H9 (cell line): ENCODE data around the gene GABRB1. TPM values are rescaled to one million over a fixed set of nuclear protein-coding genes. Genes with fewer than 3 reads are reported as not detected.

ENCODE experiments used
- DNase-seq: peaks from one replicate; pipeline ENCODE4 v3.0.0-alpha.2; 2017
- H2AFZ ChIP-seq: one replicate; pipeline ENCODE4 v1.6.1; 2013; ENCODE audit warnings: mild to moderate bottlenecking, low read length, control low read depth, moderate library complexity
- H2AK5ac ChIP-seq: 2 replicates; pipeline ENCODE4 v1.6.1; 2013; ENCODE audit warnings: low read length, control low read depth, mixed read lengths; ENCODE audit not compliant: insufficient read length
- H2BK120ac ChIP-seq: one replicate; pipeline ENCODE4 v1.6.1; 2013; ENCODE audit warnings: low read depth, mild to moderate bottlenecking, low read length, control low read depth, inconsistent platforms; ENCODE audit not compliant: poor library complexity, severe bottlenecking
- H2BK12ac ChIP-seq: 2 replicates; pipeline ENCODE4 v1.6.1; 2013; ENCODE audit warnings: low read length, control low read depth, mixed read lengths, low read depth; ENCODE audit not compliant: insufficient read length
- H2BK15ac ChIP-seq: 2 replicates; pipeline ENCODE4 v1.6.1; 2013; ENCODE audit warnings: low read depth, low read length, control low read depth
- H2BK20ac ChIP-seq: one replicate; pipeline ENCODE4 v1.6.1; 2013; ENCODE audit warnings: low read depth, mild to moderate bottlenecking, low read length, control low read depth, inconsistent platforms; ENCODE audit not compliant: poor library complexity, severe bottlenecking
- H2BK5ac ChIP-seq: 2 replicates; pipeline ENCODE4 v1.6.1; 2013; ENCODE audit warnings: low read length, control low read depth, mixed read lengths; ENCODE audit not compliant: insufficient read length
- H3K14ac ChIP-seq: 2 replicates; pipeline ENCODE4 v1.6.1; 2013; ENCODE audit warnings: low read length, control low read depth; ENCODE audit not compliant: insufficient read depth
- H3K18ac ChIP-seq: 2 replicates; pipeline ENCODE4 v1.6.1; 2013; ENCODE audit warnings: low read depth, mild to moderate bottlenecking, mixed read lengths, low read length, control low read depth; ENCODE audit not compliant: insufficient read length
- H3K23ac ChIP-seq: 2 replicates; pipeline ENCODE4 v1.6.1; 2013; ENCODE audit warnings: low read length, control low read depth, mixed read lengths, low read depth; ENCODE audit not compliant: insufficient read length
- H3K23me2 ChIP-seq: 2 replicates; pipeline ENCODE4 v1.6.1; 2013; ENCODE audit warnings: low read depth, mild to moderate bottlenecking, mixed read lengths, low read length, control low read depth; ENCODE audit not compliant: insufficient read length, poor library complexity, severe bottlenecking
- H3K27ac ChIP-seq: 2 replicates; pipeline ENCODE4 v1.5.1; 2013; ENCODE audit warnings: low read length, control low read depth, mixed read lengths, low read depth; ENCODE audit not compliant: insufficient read length
- H3K27me3 ChIP-seq: 2 replicates; pipeline ENCODE4 v1.6.1; 2013; ENCODE audit warnings: low read length, control low read depth, inconsistent platforms; ENCODE audit not compliant: insufficient read depth
- H3K4ac ChIP-seq: 2 replicates; pipeline ENCODE4 v1.6.1; 2013; ENCODE audit warnings: low read depth, mild to moderate bottlenecking, control low read depth, inconsistent platforms, low read length, moderate library complexity
- H3K4me1 ChIP-seq: 2 replicates; pipeline ENCODE4 v1.6.1; 2013; ENCODE audit warnings: low read length, control low read depth, inconsistent platforms; ENCODE audit not compliant: insufficient read depth
- H3K4me2 ChIP-seq: 2 replicates; pipeline ENCODE4 v1.6.1; 2013; ENCODE audit warnings: low read length, control low read depth, mixed read lengths; ENCODE audit not compliant: insufficient read length, insufficient read depth
- H3K56ac ChIP-seq: 2 replicates; pipeline ENCODE4 v1.6.1; 2013; ENCODE audit warnings: low read depth, mild to moderate bottlenecking, mixed read lengths, low read length, control low read depth; ENCODE audit not compliant: insufficient read length
- H3K79me1 ChIP-seq: 2 replicates; pipeline ENCODE4 v1.6.1; 2013; ENCODE audit warnings: low read depth, mild to moderate bottlenecking, moderate library complexity, low read length, control low read depth, inconsistent platforms; ENCODE audit not compliant: insufficient read depth, poor library complexity, severe bottlenecking
- H3K79me2 ChIP-seq: 2 replicates; pipeline ENCODE4 v1.6.1; 2013; ENCODE audit warnings: low read length, control low read depth, inconsistent platforms; ENCODE audit not compliant: insufficient read depth
- H3K9ac ChIP-seq: 2 replicates; pipeline ENCODE4 v1.6.1; 2013; ENCODE audit warnings: low read length, control low read depth, mixed read lengths; ENCODE audit not compliant: insufficient read length; ENCODE audit errors: extremely low read depth
- H3K9me3 ChIP-seq: one replicate; pipeline ENCODE4 v1.6.1; 2013; ENCODE audit warnings: low read depth, low read length, inconsistent platforms; ENCODE audit not compliant: control insufficient read depth
- H3T11ph ChIP-seq: one replicate; pipeline ENCODE4 v1.6.1; 2013; ENCODE audit warnings: mild to moderate bottlenecking, low read length, control low read depth, inconsistent platforms
- H4K20me1 ChIP-seq: one replicate; pipeline ENCODE4 v1.6.1; 2013; ENCODE audit not compliant: control insufficient read depth, insufficient read length, insufficient read depth
- H4K5ac ChIP-seq: 2 replicates; pipeline ENCODE4 v1.6.1; 2013; ENCODE audit warnings: low read depth, mild to moderate bottlenecking, mixed read lengths, low read length, control low read depth; ENCODE audit not compliant: insufficient read length
- H4K8ac ChIP-seq: replicated peaks from 2 replicates; pipeline ENCODE4 v1.6.1; 2013; ENCODE audit warnings: low read length, control low read depth, mixed read lengths, low read depth; ENCODE audit not compliant: insufficient read length
- H4K91ac ChIP-seq: 2 replicates; pipeline ENCODE4 v1.6.1; 2013; ENCODE audit warnings: low read depth, mild to moderate bottlenecking, moderate library complexity, mixed read lengths, low read length, control low read depth; ENCODE audit not compliant: insufficient read length
- H3K27ac Mint-ChIP-seq, 3 experiments: 2 replicates in 2 of 3; 3 replicates in 1 of 3; pipeline ENCODE4 v1.8.0; 2020 to 2021; ENCODE audit warnings: mixed read lengths in 3 of 3, mild to moderate bottlenecking in 1 of 3, moderate library complexity in 1 of 3
- H3K27me3 Mint-ChIP-seq: 2 replicates; pipeline ENCODE4 v1.8.0; 2021; ENCODE audit warnings: low read depth, mild to moderate bottlenecking, moderate library complexity, mixed read lengths
- H3K36me3 Mint-ChIP-seq, 3 experiments: 2 replicates in 2 of 3; 3 replicates in 1 of 3; pipeline ENCODE4 v1.8.0; 2020 to 2021; ENCODE audit warnings: low read depth in 3 of 3, mixed read lengths in 3 of 3; ENCODE audit not compliant: insufficient read depth in 1 of 3
- H3K4me1 Mint-ChIP-seq, 2 experiments: 2 replicates each; pipeline ENCODE4 v1.8.0; 2020; ENCODE audit warnings: mixed read lengths in 2 of 2
- H3K4me3 Mint-ChIP-seq, 2 experiments: 2 replicates in 1 of 2; 3 replicates in 1 of 2; pipeline ENCODE4 v1.8.0; 2020 to 2021; ENCODE audit warnings: mild to moderate bottlenecking in 2 of 2, mixed read lengths in 2 of 2, moderate library complexity in 1 of 2
- H3K9me3 Mint-ChIP-seq, 2 experiments: 2 replicates in 1 of 2; 3 replicates in 1 of 2; pipeline ENCODE4 v1.8.0; 2020; ENCODE audit warnings: mild to moderate bottlenecking in 2 of 2, mixed read lengths in 2 of 2, moderate library complexity in 1 of 2
- total RNA-seq: library from RNA; stranded (reverse); gene quantifications from 2 replicates; pipeline ENCODE4 v1.2.1, GENCODE V29; 2021
- TF ChIP-seq, protein P1 (sequence below): fragments of 200-600 bp; sonication (generic); conservative IDR thresholded peaks from 3 replicates; pipeline ENCODE4 v1.8.0; 2021; ENCODE audit warnings: antibody characterized with exemption, mild to moderate bottlenecking

Gene GABRB1
- total RNA-seq, 1 experiment from 2014 or later, result 0.39 TPM

- H3K79me1 ChIP-seq, result no peaks in the 10 kb centered on the region
- no peak overlapping the region for H3K4ac ChIP-seq
- H3K4me2 ChIP-seq, result no peak overlapping the region
- Mint-ChIP-seq H3K9me3 (peaks cover 0 to 2% of the 10 kb centered on the region in 2 experiments; a peak in 1 of 5 replicates), H3K27me3 (no peaks in the 10 kb centered on the region), H3K4me1 (peaks cover 24 to 26% of the 10 kb centered on the region in 2 experiments), H3K4me3 (no peak overlapping the region), H3K36me3 (peaks cover 0 to 3% (median 0%) of the 10 kb centered on the region in 3 experiments; a peak in 1 of 7 replicates), H3K27ac (no peak overlapping the region)
- H2AK5ac ChIP-seq, result no peak overlapping the region
- H2AFZ ChIP-seq, result no peak overlapping the region
- H4K8ac ChIP-seq, result no peak overlapping the region
- no peak overlapping the region for H2BK12ac ChIP-seq
- H3K27ac ChIP-seq, result no peak overlapping the region
- H3K9me3 ChIP-seq, result no peaks in the 10 kb centered on the region
- no peak overlapping the region for H2BK20ac ChIP-seq
- H3K23ac ChIP-seq, result no peak overlapping the region
- no peak overlapping the region for H2BK5ac ChIP-seq
- peaks cover 4% of the 10 kb centered on the region; the same call in 1 of the 2 replicates for H3K4me1 ChIP-seq
- H2BK120ac ChIP-seq, result no peak overlapping the region
- no peak overlapping the region for H3T11ph ChIP-seq
- no peak overlapping the region for H2BK15ac ChIP-seq
- H4K20me1 ChIP-seq, result no peaks in the 10 kb centered on the region
- H4K5ac ChIP-seq, result no peak overlapping the region
- TF ChIP-seq, protein P1, sequence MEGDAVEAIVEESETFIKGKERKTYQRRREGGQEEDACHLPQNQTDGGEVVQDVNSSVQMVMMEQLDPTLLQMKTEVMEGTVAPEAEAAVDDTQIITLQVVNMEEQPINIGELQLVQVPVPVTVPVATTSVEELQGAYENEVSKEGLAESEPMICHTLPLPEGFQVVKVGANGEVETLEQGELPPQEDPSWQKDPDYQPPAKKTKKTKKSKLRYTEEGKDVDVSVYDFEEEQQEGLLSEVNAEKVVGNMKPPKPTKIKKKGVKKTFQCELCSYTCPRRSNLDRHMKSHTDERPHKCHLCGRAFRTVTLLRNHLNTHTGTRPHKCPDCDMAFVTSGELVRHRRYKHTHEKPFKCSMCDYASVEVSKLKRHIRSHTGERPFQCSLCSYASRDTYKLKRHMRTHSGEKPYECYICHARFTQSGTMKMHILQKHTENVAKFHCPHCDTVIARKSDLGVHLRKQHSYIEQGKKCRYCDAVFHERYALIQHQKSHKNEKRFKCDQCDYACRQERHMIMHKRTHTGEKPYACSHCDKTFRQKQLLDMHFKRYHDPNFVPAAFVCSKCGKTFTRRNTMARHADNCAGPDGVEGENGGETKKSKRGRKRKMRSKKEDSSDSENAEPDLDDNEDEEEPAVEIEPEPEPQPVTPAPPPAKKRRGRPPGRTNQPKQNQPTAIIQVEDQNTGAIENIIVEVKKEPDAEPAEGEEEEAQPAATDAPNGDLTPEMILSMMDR, result no peak
- no peak overlapping the region for H3K18ac ChIP-seq
- DNase-seq, result no peak
- no peak overlapping the region for H4K91ac ChIP-seq
- H3K9ac ChIP-seq, result no peak overlapping the region
- H3K79me2 ChIP-seq, result no peaks in the 10 kb centered on the region
- H3K56ac ChIP-seq, result no peak overlapping the region
- no peaks in the 10 kb centered on the region for H3K27me3 ChIP-seq
- H3K23me2 ChIP-seq, result no peaks in the 10 kb centered on the region
- H3K14ac ChIP-seq, result no peak overlapping the region
Observed at GRCh38 chr4:47415719-47416118, 384.4 kb downstream of the GABRB1 start.
